GM12892 (cell line): Measurements from ENCODE around the gene CXCR6.

Source experiments
- POLR2A ChIP-seq: IDR thresholded peaks from 2 replicates; pipeline ENCODE4 v1.6.1; 2011; ENCODE audit warnings: low read depth, low read length, control low read depth
- POLR2AphosphoS5 ChIP-seq: IDR thresholded peaks from 2 replicates; pipeline ENCODE4 v1.6.1; 2011; ENCODE audit warnings: low read depth, low read length, control low read depth

DNA sequence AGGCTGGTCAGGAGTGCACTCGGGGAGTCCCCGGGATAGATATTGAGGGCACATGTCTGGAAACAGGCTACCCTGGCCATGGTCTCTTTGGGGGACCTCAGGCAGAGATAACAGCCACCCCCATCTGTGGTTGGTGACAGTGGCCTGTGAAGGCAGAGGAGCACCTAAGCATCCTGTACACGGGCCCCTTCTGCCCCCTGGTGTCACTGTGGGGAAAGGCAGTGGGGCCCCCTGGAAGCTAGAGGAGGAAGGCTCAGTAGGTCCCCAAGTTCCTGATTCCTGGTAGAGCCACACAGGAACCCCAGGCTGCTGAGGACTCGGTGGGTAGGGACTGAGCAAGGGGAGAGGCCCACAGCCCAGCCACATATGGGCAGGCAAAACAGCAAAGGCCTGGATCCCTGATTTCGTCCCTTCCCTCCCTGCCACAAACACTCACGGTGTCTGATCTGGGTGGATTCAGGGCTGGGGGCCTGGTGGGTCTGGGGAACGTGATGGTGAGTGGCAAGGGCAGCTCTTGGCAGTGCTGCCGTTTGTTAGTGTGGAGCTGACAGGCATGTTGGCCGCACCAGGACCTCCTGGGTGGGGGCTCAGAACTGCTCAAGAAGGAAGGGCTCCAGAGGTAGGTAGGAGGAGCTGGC is 14.1 kb upstream of the CXCR6 start:
- TF ChIP-seq POLR2A: no peak
- no peak for TF ChIP-seq POLR2AphosphoS5
